GM18868 (cell line): ENCODE results near the gene U2AF1L4.
A peak's percentile ranks its signal among the peaks of the same experiment; 100 is the strongest.
"Not testable (repeated sequence)": the region's sequence is repeated elsewhere in the genome, so short reads cannot be mapped to it uniquely, and the experiment has no call there.

Experiments
- ATAC-seq: cut with Tn5 transposase; IDR thresholded peaks from one replicate; pipeline ENCODE4 v1.9.1; 2021; ENCODE audit warnings: mild to moderate bottlenecking, moderate library complexity; ENCODE audit not compliant: unreplicated experiment

Gene U2AF1L4

DNA sequence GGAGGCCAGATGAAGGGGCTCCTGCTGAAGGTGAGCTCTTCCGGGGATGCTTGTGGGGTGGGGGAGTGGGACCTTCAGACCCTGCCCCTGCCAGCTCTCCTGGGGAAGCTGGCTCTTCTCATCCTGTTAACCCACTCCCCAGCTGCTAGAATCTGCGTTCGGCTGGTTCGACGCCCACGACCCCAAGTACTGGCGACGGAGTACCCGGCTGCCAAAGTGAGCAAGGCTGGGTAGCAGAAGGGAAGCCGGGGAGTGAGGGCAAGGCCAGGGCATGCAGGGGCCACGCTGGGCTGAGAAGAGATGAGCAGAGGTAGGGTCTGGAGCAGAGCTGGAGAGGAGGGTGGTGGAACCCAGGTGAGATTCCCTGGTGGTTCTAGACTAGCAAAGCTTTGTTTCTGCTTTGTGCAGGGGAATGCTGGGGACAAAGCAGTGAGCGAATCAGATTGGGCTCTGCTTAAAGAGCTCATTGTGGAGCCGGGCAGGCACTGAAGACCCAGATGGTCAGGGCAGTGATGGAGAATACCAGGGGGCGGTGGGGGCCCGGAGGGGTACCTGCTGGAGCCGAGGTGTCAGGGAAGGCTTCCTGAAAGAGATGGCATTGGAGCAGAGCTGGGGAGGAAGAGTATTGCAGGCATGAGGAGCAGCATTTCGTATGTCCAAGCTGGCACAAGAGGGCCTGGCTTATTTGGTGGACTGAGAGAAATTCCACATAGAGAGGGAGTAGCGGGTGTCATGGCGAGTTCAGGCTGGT lies 17.1 kb downstream of the U2AF1L4 start:
- ATAC-seq: no peak

DNA sequence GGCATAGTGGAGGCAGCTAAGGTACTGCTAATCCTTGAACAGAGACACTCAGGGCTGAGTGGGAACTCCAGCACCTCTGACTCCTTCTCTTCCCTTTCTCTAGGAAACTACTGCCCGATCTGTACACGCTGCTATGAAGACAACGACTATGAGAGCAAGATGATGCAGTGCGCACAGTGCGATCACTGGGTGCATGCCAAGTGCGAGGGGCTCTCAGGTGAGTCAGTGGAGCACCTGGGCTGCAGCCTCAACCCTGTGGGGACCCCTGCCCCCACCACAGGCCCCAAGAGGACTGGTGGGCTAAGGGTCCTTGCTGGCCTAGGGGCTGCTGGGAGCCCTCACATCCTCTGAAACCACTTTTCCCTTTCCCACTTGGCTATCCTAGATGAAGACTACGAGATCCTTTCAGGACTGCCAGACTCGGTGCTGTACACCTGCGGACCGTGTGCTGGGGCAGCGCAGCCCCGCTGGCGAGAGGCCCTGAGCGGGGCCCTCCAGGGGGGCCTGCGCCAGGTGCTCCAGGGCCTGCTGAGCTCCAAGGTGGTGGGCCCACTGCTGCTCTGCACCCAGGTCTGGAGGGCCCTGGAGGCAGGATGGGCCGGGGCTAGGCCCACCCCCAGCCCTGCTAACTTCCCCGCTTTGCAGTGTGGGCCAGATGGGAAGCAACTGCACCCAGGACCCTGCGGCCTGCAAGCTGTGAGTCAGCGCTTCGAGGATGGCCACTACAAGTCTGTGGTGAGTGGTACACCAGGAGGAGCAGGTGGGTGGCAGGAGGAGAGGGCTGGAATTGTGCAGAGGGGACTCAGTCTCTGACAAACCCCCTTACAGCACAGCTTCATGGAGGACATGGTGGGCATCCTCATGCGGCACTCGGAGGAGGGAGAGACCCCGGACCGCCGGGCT lies 17.9 kb downstream of the U2AF1L4 start:
- no peak for ATAC-seq

DNA sequence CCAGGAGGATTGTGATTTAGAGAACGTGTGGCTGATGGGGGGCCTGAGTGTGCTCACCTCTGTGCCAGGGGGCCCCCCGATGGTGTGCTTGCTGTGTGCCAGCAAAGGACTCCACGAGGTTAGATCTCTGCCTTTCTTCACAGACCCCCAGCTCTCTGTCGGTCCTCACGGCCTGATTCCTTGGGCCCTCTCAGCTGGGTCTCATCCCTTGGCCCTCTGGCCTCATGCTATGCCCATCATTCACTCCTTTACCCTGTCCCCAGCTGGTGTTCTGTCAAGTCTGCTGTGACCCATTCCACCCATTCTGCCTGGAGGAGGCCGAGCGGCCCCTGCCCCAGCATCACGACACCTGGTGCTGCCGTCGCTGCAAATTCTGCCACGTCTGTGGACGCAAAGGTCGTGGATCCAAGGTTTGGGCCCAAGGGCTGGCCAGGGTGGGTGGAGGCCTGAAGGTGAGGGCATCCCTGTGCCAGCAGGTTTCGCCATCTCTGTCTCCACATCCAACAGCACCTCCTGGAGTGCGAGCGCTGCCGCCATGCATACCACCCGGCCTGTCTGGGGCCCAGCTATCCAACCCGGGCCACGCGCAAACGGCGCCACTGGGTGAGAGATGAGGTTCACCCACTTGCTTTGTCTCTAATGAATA lies 19.9 kb downstream of the U2AF1L4 start:
- no peak for ATAC-seq

DNA sequence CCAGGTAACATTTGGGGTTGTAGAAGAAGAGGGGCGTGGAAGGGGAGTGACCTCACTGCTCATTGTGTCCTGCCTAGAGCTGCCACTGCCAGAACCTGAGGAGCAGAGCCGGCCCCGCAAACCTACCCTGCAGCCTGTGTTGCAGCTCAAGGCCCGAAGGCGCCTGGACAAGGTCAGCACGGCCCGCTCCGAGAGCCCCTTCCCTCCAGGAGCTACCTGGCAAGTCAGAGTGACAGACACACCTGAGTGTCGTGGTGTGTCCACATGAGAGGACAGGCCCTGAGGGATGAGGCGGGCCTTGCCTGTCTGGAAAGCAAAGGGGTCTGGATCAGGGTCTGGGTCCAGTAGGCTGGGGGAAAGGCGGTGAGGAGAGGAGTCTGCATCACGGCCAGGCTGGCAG lies 20.7 kb downstream of the U2AF1L4 start:
- no peak for ATAC-seq

DNA sequence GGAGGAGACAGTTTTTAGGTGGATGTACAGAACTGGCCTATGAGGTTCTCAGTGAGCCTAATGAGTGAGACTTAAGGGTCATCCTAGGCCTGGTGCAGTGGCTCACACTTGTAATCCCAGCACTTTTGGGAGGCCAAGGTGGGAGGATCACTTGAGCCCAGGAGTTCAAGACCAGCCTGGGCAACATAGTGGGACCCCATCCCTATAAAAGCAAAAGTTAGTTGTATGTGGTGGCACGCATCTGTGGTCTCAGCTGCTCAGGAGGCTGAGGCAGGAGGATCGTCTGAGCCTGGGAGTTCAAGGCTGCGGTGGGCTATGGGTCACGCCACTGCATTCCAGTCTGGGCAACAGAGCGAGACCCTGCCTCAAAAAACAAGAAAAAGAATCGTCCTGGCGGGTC lies 21.1 kb downstream of the U2AF1L4 start:
- ATAC-seq: not testable (repeated sequence)

DNA sequence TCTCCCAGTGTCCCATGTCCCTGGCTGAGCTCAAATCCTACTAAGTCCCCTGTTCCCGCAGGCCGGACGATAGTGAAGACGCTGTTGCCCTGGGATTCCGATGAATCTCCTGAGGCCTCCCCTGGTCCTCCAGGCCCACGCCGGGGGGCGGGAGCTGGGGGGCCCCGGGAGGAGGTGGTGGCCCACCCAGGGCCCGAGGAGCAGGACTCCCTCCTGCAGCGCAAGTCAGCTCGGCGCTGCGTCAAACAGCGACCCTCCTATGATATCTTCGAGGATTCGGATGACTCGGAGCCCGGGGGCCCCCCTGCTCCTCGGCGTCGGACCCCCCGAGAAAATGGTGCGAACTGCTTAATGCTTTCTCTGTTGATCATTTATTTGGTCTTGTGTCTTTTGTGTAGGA lies 21.5 kb downstream of the U2AF1L4 start:
- no peak for ATAC-seq

DNA sequence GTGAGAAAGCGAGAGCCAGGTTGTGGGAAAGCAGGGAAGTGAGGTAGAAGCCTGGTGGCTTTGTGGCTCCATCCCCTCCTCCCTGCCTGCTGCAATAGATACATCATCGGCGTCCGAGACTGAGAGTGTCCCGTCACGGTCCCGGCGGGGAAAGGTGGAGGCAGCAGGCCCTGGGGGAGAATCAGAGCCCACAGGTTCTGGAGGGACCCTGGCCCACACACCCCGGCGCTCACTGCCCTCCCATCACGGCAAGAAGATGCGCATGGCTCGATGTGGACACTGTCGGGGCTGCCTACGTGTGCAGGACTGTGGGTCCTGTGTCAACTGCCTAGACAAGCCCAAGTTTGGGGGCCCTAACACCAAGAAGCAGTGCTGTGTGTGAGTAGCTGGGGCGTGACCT lies 22.3 kb downstream of the U2AF1L4 start:
- no peak for ATAC-seq

DNA sequence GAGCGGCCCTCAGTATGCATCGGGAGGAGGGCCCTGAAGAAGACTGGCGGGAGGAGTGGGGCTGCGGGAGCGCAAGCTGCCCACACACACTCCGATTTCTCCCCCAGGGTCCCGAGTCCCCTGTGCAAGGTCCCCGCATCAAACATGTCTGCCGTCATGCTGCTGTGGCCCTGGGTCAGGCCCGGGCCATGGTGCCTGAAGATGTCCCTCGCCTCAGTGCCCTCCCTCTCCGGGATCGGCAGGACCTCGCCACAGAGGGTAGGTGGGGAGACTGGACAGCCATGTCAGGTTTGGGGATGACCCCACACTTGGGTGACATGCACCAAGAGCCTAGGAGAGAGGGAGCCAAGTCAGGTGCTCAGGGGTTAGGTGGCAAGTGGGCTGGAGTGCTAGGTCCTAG lies 22.8 kb downstream of the U2AF1L4 start:
- ATAC-seq: no peak

DNA sequence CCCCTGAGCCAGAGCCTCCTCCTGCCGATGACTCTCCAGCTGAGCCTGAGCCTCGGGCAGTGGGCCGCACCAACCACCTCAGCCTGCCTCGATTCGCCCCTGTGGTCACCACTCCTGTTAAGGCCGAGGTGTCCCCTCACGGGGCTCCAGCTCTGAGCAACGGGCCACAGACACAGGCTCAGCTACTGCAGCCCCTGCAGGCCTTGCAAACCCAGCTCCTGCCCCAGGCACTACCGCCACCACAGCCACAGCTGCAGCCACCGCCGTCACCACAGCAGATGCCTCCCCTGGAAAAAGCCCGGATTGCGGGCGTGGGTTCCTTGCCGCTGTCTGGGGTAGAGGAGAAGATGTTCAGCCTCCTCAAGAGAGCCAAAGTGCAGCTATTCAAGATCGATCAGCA lies 23.8 kb downstream of the U2AF1L4 start:
- no peak for ATAC-seq

DNA sequence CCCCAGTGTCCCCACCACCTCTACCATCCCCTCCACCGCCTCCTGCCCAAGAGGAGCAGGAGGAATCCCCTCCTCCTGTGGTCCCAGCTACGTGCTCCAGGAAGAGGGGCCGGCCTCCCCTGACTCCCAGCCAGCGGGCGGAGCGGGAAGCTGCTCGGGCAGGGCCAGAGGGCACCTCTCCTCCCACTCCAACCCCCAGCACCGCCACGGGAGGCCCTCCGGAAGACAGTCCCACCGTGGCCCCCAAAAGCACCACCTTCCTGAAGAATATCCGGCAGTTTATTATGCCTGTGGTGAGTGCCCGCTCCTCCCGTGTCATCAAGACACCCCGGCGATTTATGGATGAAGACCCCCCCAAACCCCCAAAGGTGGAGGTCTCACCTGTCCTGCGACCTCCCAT lies 24.6 kb downstream of the U2AF1L4 start:
- ATAC-seq: no peak

DNA sequence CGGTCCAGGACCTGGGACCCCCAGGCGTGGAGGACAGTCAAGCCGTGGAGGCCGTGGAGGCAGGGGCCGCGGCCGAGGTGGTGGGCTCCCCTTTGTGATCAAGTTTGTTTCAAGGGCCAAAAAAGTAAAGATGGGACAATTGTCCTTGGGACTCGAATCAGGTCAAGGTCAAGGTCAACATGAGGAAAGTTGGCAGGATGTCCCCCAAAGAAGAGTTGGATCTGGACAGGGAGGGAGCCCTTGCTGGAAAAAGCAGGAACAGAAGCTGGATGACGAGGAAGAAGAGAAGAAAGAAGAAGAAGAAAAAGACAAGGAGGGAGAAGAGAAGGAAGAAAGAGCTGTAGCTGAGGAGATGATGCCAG lies 25.1 kb downstream of the U2AF1L4 start:
- no peak for ATAC-seq

DNA sequence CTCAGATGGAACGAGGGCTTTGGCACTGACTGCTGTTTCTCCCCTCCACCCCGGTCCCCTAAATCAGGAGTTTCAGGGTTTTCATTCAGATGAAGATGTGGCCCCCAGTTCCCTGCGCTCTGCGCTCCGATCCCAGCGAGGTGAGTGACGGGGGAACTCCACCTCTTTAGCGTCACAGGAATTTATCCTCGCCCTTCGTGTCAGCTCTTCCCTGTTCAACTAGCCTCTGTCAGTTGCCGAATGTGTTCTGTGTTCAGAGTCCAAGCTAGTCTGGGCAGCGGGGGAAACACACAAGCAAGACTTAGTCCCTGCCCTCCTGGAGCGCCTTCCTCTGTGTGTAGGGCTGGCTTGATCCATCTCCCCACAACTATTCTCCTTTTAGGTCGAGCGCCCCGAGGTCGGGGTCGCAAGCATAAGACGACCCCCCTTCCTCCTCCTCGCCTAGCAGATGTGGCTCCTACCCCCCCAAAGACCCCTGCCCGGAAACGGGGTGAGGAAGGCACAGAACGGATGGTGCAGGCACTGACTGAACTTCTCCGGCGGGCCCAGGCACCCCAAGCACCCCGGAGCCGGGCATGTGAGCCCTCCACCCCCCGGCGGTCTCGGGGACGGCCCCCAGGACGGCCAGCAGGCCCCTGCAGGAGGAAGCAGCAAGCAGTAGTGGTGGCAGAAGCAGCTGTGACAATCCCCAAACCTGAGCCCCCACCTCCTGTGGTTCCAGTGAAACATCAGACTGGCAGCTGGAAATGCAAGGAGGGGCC lies 25.6 kb downstream of the U2AF1L4 start:
- no peak for ATAC-seq

DNA sequence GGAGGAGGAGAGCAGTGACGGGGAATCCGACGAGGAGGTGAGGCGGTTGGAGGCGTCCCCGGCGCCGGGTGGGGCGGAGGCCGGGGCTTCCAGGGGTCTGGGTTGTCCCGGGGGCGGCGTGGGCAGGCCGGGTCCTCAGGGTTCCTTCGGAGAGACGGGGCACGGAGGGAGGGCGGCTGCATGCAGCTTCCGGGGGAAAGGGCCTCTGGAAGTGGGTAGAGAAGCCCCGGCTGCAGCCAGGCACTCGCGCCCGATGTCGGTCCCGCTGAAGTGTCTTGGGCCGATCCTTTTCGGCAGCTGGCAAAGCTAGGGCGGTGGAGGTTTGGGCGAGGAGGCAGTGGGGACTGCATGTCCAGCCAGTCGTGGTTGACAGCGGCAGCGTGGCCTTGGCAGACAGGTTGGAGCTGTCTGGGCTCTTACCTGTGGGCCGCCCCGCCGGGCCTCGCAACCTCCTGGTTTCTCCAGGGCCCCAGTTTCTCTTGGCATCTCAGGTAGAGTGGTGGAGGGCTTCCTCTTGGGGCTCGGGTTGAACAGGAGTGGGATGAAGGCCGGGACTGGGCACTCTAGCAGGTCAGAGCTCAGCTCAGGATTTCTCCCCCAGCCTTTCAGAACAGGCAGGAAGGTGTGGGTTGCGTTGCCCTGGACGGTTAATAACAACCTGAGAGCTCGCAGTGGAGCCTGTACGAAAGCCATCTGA lies 26.7 kb downstream of the U2AF1L4 start:
- ATAC-seq: peak; percentile 2

DNA sequence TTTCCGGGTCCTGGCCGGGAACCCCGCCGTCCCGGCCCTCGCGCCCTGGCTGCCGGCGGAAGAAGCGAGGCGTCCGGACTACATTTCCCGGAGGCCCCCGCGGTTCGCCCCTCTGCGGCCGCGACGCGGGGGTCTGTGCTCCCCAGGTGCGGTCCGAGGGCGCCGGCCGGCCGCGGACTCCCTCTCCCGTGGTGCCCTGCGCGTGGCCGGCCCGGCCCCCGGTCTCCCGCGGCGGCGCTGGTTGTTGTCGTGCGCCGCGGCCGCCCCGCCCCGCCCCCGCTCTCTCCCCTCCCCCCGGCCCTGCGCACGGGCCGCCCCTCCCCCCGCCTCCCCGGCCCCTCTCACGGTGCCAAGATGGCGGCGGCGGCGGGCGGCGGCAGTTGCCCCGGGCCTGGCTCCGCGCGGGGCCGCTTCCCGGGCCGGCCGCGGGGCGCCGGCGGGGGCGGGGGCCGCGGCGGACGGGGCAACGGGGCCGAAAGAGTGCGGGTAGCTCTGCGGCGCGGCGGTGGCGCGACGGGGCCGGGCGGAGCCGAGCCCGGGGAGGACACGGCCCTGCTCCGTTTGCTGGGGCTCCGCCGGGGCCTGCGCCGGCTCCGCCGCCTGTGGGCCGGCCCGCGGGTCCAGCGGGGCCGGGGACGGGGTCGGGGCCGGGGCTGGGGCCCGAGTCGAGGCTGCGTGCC lies 27.4 kb downstream of the U2AF1L4 start, which contains the start of gene KMT2B:
Gene KMT2B, plus strand, starts transcription at position 339 of the 680 bp plus-strand sequence. Its CDS starts 16 bp downstream, at position 355.
- peak; percentile 41 for ATAC-seq

DNA sequence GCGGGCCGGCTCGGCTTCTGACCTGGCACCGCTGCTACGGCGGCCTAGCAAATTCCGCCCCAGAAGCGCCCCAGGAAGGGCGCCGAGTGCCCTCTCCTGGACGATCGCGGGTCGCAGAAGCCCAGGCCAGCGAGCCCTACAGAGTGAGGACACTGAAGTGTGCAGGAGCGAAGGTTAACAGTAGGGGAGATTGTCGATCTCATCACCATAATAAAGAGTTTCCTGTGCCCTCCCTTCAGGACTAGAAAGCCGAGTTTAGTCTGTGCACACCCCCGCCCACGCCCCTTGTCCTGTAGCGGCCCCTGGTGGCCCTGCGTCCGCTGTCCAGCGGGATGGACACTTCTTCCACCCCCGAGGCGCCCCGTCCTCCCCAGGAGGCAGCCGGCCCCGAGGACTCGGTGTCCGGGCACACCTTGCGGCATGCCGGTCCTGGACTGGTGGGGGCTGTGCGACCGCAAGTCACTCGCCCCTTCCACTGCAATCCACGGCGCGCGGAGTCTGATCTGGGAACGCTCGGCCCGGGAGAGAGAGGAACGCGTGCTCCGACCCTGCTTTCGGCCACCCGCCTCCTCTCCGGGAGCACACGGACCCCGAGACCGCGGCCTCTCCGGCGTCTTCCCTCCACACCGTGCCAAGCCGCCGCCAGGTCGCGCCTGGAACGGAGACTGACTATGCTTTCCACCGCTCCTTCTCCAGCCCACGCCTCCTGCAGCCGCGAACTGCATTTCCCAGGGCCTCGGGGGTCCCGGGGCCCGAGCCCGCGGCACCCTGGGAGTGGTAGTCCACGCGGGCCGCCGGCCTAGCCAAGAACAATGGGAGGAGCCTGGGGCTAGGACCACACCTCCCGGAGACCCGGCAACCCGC lies 28.2 kb downstream of the U2AF1L4 start:
- peak; percentile 65 for ATAC-seq

DNA sequence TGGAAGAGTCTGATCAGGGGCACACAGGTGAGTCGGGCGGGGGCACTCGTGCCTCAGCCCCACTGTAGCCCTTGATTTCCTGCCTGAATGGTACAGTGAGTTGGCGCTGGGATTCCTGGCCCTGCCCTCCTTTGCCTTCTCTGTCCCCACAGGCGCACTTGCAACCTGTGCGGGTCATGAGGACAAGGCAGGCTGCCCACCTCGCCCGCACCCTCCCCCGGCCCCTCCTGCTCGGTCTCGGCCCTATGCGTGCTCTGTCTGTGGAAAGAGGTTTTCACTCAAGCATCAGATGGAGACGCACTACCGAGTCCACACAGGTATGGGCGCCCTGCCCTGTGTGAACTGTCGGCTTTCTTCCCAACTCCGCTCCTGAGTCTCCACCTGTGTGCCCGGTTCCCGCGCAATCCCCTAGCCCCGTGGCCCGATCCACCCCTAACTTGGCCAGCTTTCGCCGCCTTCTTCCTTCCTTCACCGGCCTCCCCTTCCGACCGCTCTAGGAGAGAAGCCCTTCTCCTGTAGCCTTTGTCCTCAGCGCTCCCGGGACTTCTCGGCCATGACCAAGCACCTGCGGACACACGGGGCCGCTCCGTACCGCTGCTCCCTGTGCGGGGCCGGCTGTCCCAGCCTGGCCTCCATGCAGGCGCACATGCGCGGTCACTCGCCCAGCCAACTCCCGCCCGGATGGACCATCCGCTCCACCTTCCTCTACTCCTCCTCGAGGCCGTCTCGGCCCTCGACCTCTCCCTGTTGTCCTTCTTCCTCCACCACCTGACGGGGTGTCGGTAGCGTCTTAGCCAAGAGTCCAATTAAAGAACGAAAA lies 29.0 kb downstream of the U2AF1L4 start:
- no peak for ATAC-seq

DNA sequence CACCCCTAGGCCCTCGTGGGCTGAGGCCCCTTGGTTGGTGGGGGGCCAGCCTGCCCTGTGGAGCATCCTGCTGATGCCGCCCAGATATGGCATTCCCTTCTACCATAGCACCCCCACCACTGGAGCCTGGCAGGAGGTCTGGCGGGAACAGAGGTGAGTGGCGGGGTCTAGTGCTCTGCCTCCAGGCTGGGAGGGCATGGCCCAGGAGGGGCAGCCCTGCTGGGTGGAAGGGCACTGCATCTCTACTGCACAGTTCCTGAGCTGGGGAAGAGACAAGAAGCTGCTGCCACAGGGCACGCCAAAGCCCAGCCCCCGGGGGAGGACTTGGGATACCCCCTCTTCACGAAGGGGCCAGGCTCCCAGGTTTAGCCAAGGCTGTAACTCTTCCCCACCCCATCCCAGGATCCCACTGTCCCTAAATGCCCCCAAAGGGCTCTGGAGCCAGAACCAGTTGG lies 29.8 kb downstream of the U2AF1L4 start:
- no peak for ATAC-seq
